Peyer's patch (tissue), 4 donors: ENCODE measurements around the gene FOXN4. TPM values are rescaled to one million over a fixed set of nuclear protein-coding genes. Genes with fewer than 3 reads are reported as not detected.
A peak's percentile ranks its signal among the peaks of the same experiment; 100 is the strongest.
"Not testable (repeated sequence)": the region's sequence is repeated elsewhere in the genome, so short reads cannot be mapped to it uniquely, and the experiment has no call there.

Experiments used
- DNase-seq, 3 donors: peaks; one replicate each; pipeline ENCODE4 v3.0.0-alpha.2; 2017 to 2019
- H3K27ac ChIP-seq, 4 donors: fragments of 200-600 bp; sonication (generic); one replicate each; pipeline ENCODE4 v1.5.1; 2016 to 2019
- H3K27me3 ChIP-seq, 2 donors: fragments of 200-600 bp; sonication (generic); one replicate each; pipeline ENCODE4 v1.5.1; 2019
- H3K36me3 ChIP-seq, 3 donors: fragments of 200-600 bp; sonication (generic); one replicate each; pipeline ENCODE4 v1.5.1; 2016 to 2019
- H3K4me1 ChIP-seq, 4 donors: fragments of 200-600 bp; sonication (generic); one replicate each; pipeline ENCODE4 v1.5.1; 2016 to 2019
- H3K4me3 ChIP-seq, 4 donors: fragments of 200-600 bp; sonication (generic); 1 replicate in 3 of 4; 2 replicates in 1 of 4; pipeline ENCODE4 v1.5.1; 2016 to 2019; ENCODE audit warnings: mild to moderate bottlenecking in 1 of 4
- H3K9me3 ChIP-seq, 4 donors: fragments of 200-600 bp; sonication (generic); one replicate each; pipeline ENCODE4 v1.5.1; 2016 to 2019; ENCODE audit warnings: mild to moderate bottlenecking in 1 of 4
- CTCF ChIP-seq, 6 experiments: fragments of 450-650 bp in 4 of 6; fragments of 200-600 bp in 2 of 6; sonication (generic) in 1 of 6; IDR thresholded peaks; one replicate each; pipeline ENCODE4 v1.5.1; 2017 to 2019; ENCODE audit warnings: antibody characterized with exemption in 6 of 6, mild to moderate bottlenecking in 3 of 6, moderate library complexity in 1 of 6
- POLR2A ChIP-seq, 2 donors: fragments of 450-650 bp; IDR thresholded peaks; one replicate each; pipeline ENCODE4 v1.5.1; 2017; ENCODE audit warnings: antibody characterized with exemption in 2 of 2, mild to moderate bottlenecking in 2 of 2, moderate library complexity in 2 of 2
- total RNA-seq, 4 donors: library from RNA; depleted of rRNA; stranded (reverse); fragments of >200 nt; gene quantifications; one replicate each; pipeline ENCODE4 v1.1.0, GENCODE V29; 2016

The FOXN4 gene
- total RNA-seq, 4 donors from 2014 or later: not detected

GRCh38 chr12:109331301-109331952 is 22.3 kb upstream of the FOXN4 start:
- Histone ChIP-seq H3K27ac (no peak overlapping the region), H3K4me1 (no peaks in the 10 kb centered on the region), H3K36me3 (no peaks in the 10 kb centered on the region), H3K27me3 (no peaks in the 10 kb centered on the region), H3K9me3 (no peaks in the 10 kb centered on the region), H3K4me3 (no peak overlapping the region)
- DNase-seq: no peak
- TF ChIP-seq POLR2A (IDR thresholded peaks at IDR 0.05): no peak
- TF ChIP-seq CTCF (IDR thresholded peaks at IDR 0.05): no peak

GRCh38 chr12:109330282-109331230 is 21.5 kb upstream of the FOXN4 start:
- no peaks in the 10 kb centered on the region for H3K9me3 ChIP-seq
- no peak for TF ChIP-seq POLR2A (IDR thresholded peaks at IDR 0.05)
- no peak for TF ChIP-seq CTCF (IDR thresholded peaks at IDR 0.05)
- H3K27ac ChIP-seq: no peak overlapping the region
- no peak for DNase-seq
- H3K27me3 ChIP-seq: no peaks in the 10 kb centered on the region
- no peaks in the 10 kb centered on the region for H3K36me3 ChIP-seq
- no peak overlapping the region for H3K4me3 ChIP-seq
- H3K4me1 ChIP-seq: no peaks in the 10 kb centered on the region

GRCh38 chr12:109329686-109330085 is 20.6 kb upstream of the FOXN4 start:
- no peak for DNase-seq
- Histone ChIP-seq H3K36me3 (no peaks in the 10 kb centered on the region), H3K27me3 (no peaks in the 10 kb centered on the region), H3K9me3 (no peaks in the 10 kb centered on the region), H3K27ac (no peak overlapping the region), H3K4me1 (no peaks in the 10 kb centered on the region), H3K4me3 (no peak overlapping the region)
- TF ChIP-seq POLR2A (IDR thresholded peaks at IDR 0.05): no peak
- TF ChIP-seq CTCF (IDR thresholded peaks at IDR 0.05): no peak

GRCh38 chr12:109329003-109329402 is 19.9 kb upstream of the FOXN4 start:
- no peaks in the 10 kb centered on the region for H3K36me3 ChIP-seq
- TF ChIP-seq POLR2A (IDR thresholded peaks at IDR 0.05): no peak
- no peaks in the 10 kb centered on the region for H3K27me3 ChIP-seq
- H3K27ac ChIP-seq: no peak overlapping the region
- no peak for DNase-seq
- H3K9me3 ChIP-seq: no peaks in the 10 kb centered on the region
- H3K4me1 ChIP-seq: no peaks in the 10 kb centered on the region
- H3K4me3 ChIP-seq: no peak overlapping the region

GRCh38 chr12:109321294-109321693 is 12.2 kb upstream of the FOXN4 start:
- H3K27me3 ChIP-seq, H3K27ac ChIP-seq, H3K4me3 ChIP-seq, H3K4me1 ChIP-seq, H3K36me3 ChIP-seq, H3K9me3 ChIP-seq, DNase-seq: not testable (repeated sequence)

- Histone ChIP-seq H3K27me3 (peaks cover 0 to 17% of the 10 kb centered on the region in 2 donors), H3K9me3 (no peaks in the 10 kb centered on the region), H3K4me1 (peaks cover 3 to 17% (median 6%) of the 10 kb centered on the region in 4 donors), H3K27ac (no peak overlapping the region), H3K36me3 (no peaks in the 10 kb centered on the region), H3K4me3 (peak overlapping the region in 3 of 4 donors; percentile 41 to 58 (median 49))
- TF ChIP-seq CTCF (IDR thresholded peaks at IDR 0.05) (no peak), POLR2A (IDR thresholded peaks at IDR 0.05) (no peak)
- no peak for DNase-seq
Observed at GRCh38 chr12:109310247-109311125, 1.4 kb upstream of the FOXN4 start.
